K562 treated with DMSO at 1 percent for 12 hours (cell line): ENCODE data around the gene APAF1. TPM values are rescaled to one million over a fixed set of nuclear protein-coding genes. Genes with fewer than 3 reads are reported as not detected.

Experiments used
- total RNA-seq: library from RNA; unstranded; fragments of 300-600 nt; gene quantifications from 2 replicates; pipeline ENCODE4 v1.2.3, GENCODE V29; 2022; ENCODE audit not compliant: insufficient read depth

The APAF1 gene, protein sequence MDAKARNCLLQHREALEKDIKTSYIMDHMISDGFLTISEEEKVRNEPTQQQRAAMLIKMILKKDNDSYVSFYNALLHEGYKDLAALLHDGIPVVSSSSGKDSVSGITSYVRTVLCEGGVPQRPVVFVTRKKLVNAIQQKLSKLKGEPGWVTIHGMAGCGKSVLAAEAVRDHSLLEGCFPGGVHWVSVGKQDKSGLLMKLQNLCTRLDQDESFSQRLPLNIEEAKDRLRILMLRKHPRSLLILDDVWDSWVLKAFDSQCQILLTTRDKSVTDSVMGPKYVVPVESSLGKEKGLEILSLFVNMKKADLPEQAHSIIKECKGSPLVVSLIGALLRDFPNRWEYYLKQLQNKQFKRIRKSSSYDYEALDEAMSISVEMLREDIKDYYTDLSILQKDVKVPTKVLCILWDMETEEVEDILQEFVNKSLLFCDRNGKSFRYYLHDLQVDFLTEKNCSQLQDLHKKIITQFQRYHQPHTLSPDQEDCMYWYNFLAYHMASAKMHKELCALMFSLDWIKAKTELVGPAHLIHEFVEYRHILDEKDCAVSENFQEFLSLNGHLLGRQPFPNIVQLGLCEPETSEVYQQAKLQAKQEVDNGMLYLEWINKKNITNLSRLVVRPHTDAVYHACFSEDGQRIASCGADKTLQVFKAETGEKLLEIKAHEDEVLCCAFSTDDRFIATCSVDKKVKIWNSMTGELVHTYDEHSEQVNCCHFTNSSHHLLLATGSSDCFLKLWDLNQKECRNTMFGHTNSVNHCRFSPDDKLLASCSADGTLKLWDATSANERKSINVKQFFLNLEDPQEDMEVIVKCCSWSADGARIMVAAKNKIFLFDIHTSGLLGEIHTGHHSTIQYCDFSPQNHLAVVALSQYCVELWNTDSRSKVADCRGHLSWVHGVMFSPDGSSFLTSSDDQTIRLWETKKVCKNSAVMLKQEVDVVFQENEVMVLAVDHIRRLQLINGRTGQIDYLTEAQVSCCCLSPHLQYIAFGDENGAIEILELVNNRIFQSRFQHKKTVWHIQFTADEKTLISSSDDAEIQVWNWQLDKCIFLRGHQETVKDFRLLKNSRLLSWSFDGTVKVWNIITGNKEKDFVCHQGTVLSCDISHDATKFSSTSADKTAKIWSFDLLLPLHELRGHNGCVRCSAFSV (N-terminal part only)
- total RNA-seq, result 4.9 and 15.3 TPM in 2 replicates

GRCh38 chr12:98644712-98645571 lies at the start of gene APAF1, which contains the start of gene IKBIP:
Gene APAF1, plus strand, starts transcription at chr12:98645290. Its CDS starts 3,070 bp downstream, at chr12:98648360.
Gene IKBIP, minus strand, starts transcription at chr12:98644788. Its CDS starts 87 bp downstream, at chr12:98644701.

Other genes starting within 250 kb of the APAF1 start
- 55.8 and 157 TPM in 2 replicates for gene TMPO, start 129.7 kb upstream of the APAF1 start, total RNA-seq
- gene SLC25A3, start 51.6 kb upstream of the APAF1 start, total RNA-seq, result 473 and 571 TPM in 2 replicates
- gene IKBIP, start 502 bp upstream of the APAF1 start, total RNA-seq, result 9.0 and 15.6 TPM in 2 replicates